HepG2 (cell line): ENCODE results near the gene MREG. TPM values are rescaled to one million over a fixed set of nuclear protein-coding genes. Genes with fewer than 3 reads are reported as not detected.
A peak's percentile ranks its signal among the peaks of the same experiment; 100 is the strongest.

Experiments
- CBX5 ChIP-seq: sonication (generic); formaldehyde crosslinking; IDR thresholded peaks from 2 replicates; pipeline ENCODE4 v1.4.0; 2020; ENCODE audit warnings: missing genetic modification reagents, borderline replicate concordance
- ELF3 ChIP-seq: IDR thresholded peaks from 2 replicates; pipeline ENCODE4 v1.6.1; 2016; ENCODE audit warnings: missing genetic modification reagents, missing compliant biosample characterization
- ELF4 ChIP-seq: sonication (generic); formaldehyde crosslinking; IDR thresholded peaks from 2 replicates; pipeline ENCODE4 v1.5.0; 2020; ENCODE audit warnings: missing genetic modification reagents, mild to moderate bottlenecking, moderate library complexity, borderline replicate concordance
- EP300 ChIP-seq, 3 experiments: sonication (generic) in 1 of 3; formaldehyde crosslinking in 1 of 3; IDR thresholded peaks; 2 replicates each; pipeline versions ENCODE4 v1.5.1 to v1.6.1; 2011 to 2020; ENCODE audit warnings: low read depth in 2 of 3, low read length in 2 of 3, borderline replicate concordance in 1 of 3, improper control_type of control experiment in 1 of 3, mild to moderate bottlenecking in 1 of 3, missing genetic modification reagents in 1 of 3, moderate library complexity in 1 of 3
- ETV6 ChIP-seq: sonication (generic); formaldehyde crosslinking; conservative IDR thresholded peaks from 2 replicates; pipeline ENCODE4 v1.4.0; 2020; ENCODE audit warnings: missing genetic modification reagents
- HDAC2 ChIP-seq: sonication (generic); formaldehyde crosslinking; IDR thresholded peaks from 2 replicates; pipeline ENCODE4 v1.4.0; 2020; ENCODE audit warnings: missing genetic modification reagents
- MIER2 ChIP-seq: IDR thresholded peaks from 2 replicates; pipeline ENCODE4 v1.6.1; 2016; ENCODE audit warnings: missing biosample characterization, missing genetic modification reagents
- NFE2L2 ChIP-seq: fragments of 150-350 bp; IDR thresholded peaks from 2 replicates; pipeline ENCODE4 v1.6.1; 2014; ENCODE audit warnings: low read length
- SNAI1 ChIP-seq: sonication (generic); formaldehyde crosslinking; IDR thresholded peaks from 2 replicates; pipeline ENCODE4 v1.5.0; 2020; ENCODE audit warnings: mild to moderate bottlenecking, missing genetic modification reagents, borderline replicate concordance
- SP1 ChIP-seq, 2 experiments: fragments of 450-650 bp in 1 of 2; sonication (generic) in 1 of 2; formaldehyde crosslinking in 1 of 2; IDR thresholded peaks; 2 replicates each; pipeline versions ENCODE4 v1.4.0 to v1.6.1; 2016 to 2020; ENCODE audit warnings: missing genetic modification reagents in 1 of 2
- XRCC5 ChIP-seq: fragments of 200-400 bp; formaldehyde crosslinking; optimal IDR thresholded peaks from 2 replicates; pipeline ENCODE3; 2017; ENCODE audit warnings: mild to moderate bottlenecking, low read length
- ZBTB1 ChIP-seq: sonication (generic); formaldehyde crosslinking; IDR thresholded peaks from 2 replicates; pipeline ENCODE4 v1.4.0; 2020; ENCODE audit warnings: missing genetic modification reagents, borderline replicate concordance
- ZNF235 ChIP-seq: sonication (generic); formaldehyde crosslinking; IDR thresholded peaks from 2 replicates; pipeline ENCODE4 v1.8.1; 2023; ENCODE audit warnings: mild to moderate bottlenecking, missing genetic modification reagents, borderline replicate concordance
- ZNF256 ChIP-seq: sonication (generic); formaldehyde crosslinking; conservative IDR thresholded peaks from 2 replicates; pipeline ENCODE4 v1.4.0; 2020; ENCODE audit warnings: missing genetic modification reagents
- polyA plus RNA-seq, 8 experiments: library from polyadenylated mRNA; depleted of rRNA in 3 of 8; stranded (reverse) in 7 of 8; unstranded in 1 of 8; fragments of >200 nt; fragmentation: Illumina TruSeq in 4 of 8; extraction: Trizol in 4 of 8; gene quantifications; 2 replicates each; pipeline versions ENCODE4 v1.2.1 to v1.2.3, GENCODE V29; 2011 to 2016; ENCODE audit warnings: low read depth in 4 of 8, missing spikeins in 1 of 8, mixed read lengths in 1 of 8; ENCODE audit not compliant: insufficient read depth in 1 of 8
- total RNA-seq, 5 experiments: library from RNA; depleted of rRNA; stranded (reverse); fragments of >200 nt; fragmentation: Illumina TruSeq; extraction: Trizol; gene quantifications; 2 replicates each; pipeline ENCODE4 v1.2.3, GENCODE V29; 2016; ENCODE audit warnings: low read depth in 1 of 5
- TF ChIP-seq, protein P1 (sequence below): sonication (generic); formaldehyde crosslinking; IDR thresholded peaks from 2 replicates; pipeline ENCODE4 v1.8.0; 2022; ENCODE audit warnings: mild to moderate bottlenecking, missing genetic modification reagents, borderline replicate concordance
- TF ChIP-seq, protein P2 (sequence below): sonication (generic); formaldehyde crosslinking; IDR thresholded peaks from 2 replicates; pipeline ENCODE4 v1.5.0; 2020; ENCODE audit warnings: missing genetic modification reagents
- TF ChIP-seq, protein P3 (sequence below): sonication (generic); formaldehyde crosslinking; IDR thresholded peaks from 2 replicates; pipeline ENCODE4 v1.4.0; 2020; ENCODE audit warnings: missing genetic modification reagents
- TF ChIP-seq, protein P4 (sequence below): sonication (generic); formaldehyde crosslinking; IDR thresholded peaks from 2 replicates; pipeline ENCODE4 v1.4.0; 2020; ENCODE audit warnings: mild to moderate bottlenecking, low read depth, missing genetic modification reagents
- TF ChIP-seq, protein P5 (sequence below): sonication (generic); formaldehyde crosslinking; IDR thresholded peaks from 2 replicates; pipeline ENCODE4 v1.9.0; 2021; ENCODE audit warnings: missing genetic modification reagents, borderline replicate concordance

The MREG gene
- total and polyA plus RNA-seq, 2 of the 13 experiments (the other 11 are each of a cell fraction or from before 2014, with no cell fraction given) = 7.5 to 23.3 TPM

DNA sequence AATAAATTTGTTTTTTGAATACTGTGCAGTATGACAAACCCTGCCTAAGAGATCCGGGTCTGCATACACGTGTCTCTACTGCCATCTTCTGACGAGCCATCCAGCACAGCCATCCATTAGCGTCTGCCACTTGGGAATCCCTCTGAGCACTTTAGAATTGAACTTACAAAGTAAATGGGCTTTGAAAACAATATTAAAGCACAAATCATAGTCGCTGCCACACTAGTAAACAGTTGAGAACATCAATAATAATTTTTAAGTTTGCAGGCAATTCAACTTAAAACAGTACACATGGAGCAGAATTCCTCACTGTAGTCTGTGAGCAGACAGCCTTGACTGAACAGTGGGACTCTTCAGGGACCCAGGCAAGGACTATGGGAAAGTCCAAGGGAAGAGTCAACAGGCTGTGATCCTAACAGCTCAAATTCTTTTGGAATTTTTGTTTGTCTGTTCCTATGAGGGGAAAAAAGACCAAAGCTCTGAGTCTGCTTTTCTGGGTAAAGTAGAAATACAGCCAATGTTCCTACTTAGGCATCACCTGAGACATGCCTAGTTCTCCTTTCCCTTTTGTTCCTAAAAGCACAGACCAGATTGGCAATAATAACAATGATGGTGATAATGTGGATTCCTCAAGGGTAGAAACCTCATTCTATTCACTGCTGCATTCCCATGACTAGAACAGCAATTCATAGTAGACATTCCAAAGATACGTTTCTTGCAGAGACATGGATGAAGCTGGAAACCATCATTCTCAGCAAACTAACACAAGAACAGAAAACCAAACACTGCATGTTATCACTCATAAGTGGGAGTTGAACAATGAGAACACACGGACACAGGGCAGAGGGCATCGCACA is 92.9 kb downstream of the MREG start (continued):
- TF ChIP-seq, protein P1, sequence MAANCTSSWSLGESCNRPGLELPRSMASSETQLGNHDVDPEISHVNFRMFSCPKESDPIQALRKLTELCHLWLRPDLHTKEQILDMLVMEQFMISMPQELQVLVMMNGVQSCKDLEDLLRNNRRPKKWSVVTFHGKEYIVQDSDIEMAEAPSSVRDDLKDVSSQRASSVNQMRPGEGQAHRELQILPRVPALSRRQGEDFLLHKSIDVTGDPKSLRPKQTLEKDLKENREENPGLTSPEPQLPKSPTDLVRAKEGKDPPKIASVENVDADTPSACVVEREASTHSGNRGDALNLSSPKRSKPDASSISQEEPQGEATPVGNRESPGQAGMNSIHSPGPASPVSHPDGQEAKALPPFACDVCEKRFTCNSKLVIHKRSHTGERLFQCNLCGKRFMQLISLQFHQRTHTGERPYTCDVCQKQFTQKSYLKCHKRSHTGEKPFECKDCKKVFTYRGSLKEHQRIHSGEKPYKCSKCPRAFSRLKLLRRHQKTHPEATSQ (CRISPR knock-in tag) = no peak
- no peak for TF ChIP-seq NFE2L2
- TF ChIP-seq, protein P2, sequence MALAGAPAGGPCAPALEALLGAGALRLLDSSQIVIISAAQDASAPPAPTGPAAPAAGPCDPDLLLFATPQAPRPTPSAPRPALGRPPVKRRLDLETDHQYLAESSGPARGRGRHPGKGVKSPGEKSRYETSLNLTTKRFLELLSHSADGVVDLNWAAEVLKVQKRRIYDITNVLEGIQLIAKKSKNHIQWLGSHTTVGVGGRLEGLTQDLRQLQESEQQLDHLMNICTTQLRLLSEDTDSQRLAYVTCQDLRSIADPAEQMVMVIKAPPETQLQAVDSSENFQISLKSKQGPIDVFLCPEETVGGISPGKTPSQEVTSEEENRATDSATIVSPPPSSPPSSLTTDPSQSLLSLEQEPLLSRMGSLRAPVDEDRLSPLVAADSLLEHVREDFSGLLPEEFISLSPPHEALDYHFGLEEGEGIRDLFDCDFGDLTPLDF (CRISPR knock-in tag) = no peak
- no peak for TF ChIP-seq ZNF256
- TF ChIP-seq, protein P3, sequence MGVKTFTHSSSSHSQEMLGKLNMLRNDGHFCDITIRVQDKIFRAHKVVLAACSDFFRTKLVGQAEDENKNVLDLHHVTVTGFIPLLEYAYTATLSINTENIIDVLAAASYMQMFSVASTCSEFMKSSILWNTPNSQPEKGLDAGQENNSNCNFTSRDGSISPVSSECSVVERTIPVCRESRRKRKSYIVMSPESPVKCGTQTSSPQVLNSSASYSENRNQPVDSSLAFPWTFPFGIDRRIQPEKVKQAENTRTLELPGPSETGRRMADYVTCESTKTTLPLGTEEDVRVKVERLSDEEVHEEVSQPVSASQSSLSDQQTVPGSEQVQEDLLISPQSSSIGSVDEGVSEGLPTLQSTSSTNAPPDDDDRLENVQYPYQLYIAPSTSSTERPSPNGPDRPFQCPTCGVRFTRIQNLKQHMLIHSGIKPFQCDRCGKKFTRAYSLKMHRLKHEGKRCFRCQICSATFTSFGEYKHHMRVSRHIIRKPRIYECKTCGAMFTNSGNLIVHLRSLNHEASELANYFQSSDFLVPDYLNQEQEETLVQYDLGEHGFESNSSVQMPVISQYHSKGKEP (CRISPR knock-in tag) = no peak
- TF ChIP-seq, protein P4, sequence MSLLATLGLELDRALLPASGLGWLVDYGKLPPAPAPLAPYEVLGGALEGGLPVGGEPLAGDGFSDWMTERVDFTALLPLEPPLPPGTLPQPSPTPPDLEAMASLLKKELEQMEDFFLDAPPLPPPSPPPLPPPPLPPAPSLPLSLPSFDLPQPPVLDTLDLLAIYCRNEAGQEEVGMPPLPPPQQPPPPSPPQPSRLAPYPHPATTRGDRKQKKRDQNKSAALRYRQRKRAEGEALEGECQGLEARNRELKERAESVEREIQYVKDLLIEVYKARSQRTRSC (CRISPR knock-in tag) = no peak
- peak; percentile 23 for TF ChIP-seq XRCC5
- peak; percentile 67; the same call in 1 of the 2 replicates for TF ChIP-seq CBX5 (CRISPR knock-in tag)
- TF ChIP-seq, protein P5, sequence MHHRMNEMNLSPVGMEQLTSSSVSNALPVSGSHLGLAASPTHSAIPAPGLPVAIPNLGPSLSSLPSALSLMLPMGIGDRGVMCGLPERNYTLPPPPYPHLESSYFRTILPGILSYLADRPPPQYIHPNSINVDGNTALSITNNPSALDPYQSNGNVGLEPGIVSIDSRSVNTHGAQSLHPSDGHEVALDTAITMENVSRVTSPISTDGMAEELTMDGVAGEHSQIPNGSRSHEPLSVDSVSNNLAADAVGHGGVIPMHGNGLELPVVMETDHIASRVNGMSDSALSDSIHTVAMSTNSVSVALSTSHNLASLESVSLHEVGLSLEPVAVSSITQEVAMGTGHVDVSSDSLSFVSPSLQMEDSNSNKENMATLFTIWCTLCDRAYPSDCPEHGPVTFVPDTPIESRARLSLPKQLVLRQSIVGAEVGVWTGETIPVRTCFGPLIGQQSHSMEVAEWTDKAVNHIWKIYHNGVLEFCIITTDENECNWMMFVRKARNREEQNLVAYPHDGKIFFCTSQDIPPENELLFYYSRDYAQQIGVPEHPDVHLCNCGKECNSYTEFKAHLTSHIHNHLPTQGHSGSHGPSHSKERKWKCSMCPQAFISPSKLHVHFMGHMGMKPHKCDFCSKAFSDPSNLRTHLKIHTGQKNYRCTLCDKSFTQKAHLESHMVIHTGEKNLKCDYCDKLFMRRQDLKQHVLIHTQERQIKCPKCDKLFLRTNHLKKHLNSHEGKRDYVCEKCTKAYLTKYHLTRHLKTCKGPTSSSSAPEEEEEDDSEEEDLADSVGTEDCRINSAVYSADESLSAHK (CRISPR knock-in tag) = no peak
- no peak; the same call in 1 of the 2 replicates for TF ChIP-seq MIER2 (CRISPR knock-in tag)
- TF ChIP-seq ZNF235 (CRISPR knock-in tag) = no peak
- TF ChIP-seq SP1 (IDR thresholded peaks at IDR 0.05) = no peak
- no peak for TF ChIP-seq SP1 (CRISPR knock-in tag; IDR thresholded peaks at IDR 0.05)
- peak; percentile 32; the same call in 1 of the 2 replicates for TF ChIP-seq ELF3 (CRISPR knock-in tag)
- peak; percentile 68; the same call in 1 of the 2 replicates for TF ChIP-seq HDAC2 (CRISPR knock-in tag)
- no peak for TF ChIP-seq ZBTB1
- no peak for TF ChIP-seq SNAI1
- TF ChIP-seq ELF4 (CRISPR knock-in tag) = no peak
- TF ChIP-seq ETV6 = no peak
- peak in 1 of 2 experiments; percentile 43; a peak in 2 of 4 replicates for TF ChIP-seq EP300 (IDR thresholded peaks at IDR 0.05; ENCODE audit: low read depth in 2 of 2, low read length in 2 of 2)
- no peak for TF ChIP-seq EP300 (CRISPR knock-in tag; IDR thresholded peaks at IDR 0.05; ENCODE audit: borderline replicate concordance)
